ENCODE results near the gene WDR88.

WDR88 gene

DNA sequence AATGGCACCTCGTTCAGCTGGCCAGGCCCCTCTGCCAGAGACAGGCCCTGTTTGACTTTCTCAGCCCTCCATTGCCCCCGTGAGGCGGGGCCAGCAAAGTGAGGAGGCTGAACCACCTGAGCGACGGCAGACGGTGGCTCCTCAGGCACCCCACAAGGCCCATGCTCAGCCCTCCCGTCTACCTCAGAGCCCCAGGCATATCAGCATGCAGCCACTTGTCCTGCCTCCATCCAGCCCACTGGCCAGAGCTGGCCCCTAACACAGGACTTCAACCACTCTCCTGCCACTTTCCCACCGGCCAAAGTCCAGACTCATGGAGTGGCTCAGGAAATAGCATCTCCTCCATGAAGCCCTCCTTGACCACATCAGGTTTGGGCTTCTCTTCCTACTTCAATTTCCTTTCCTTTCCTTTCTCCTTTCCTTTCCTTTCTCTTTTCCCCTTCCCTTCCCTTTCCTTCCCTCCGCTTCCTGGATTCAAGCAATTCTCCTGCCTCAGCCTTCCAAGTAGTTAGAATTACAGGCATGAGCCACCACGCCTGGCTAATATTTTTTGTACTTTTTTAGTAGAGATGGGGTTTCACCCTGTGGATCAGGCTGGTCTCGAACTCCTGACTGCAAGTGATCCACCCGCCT, 84.4 kb downstream of the WDR88 start:
- TF ChIP-seq, protein P1, sequence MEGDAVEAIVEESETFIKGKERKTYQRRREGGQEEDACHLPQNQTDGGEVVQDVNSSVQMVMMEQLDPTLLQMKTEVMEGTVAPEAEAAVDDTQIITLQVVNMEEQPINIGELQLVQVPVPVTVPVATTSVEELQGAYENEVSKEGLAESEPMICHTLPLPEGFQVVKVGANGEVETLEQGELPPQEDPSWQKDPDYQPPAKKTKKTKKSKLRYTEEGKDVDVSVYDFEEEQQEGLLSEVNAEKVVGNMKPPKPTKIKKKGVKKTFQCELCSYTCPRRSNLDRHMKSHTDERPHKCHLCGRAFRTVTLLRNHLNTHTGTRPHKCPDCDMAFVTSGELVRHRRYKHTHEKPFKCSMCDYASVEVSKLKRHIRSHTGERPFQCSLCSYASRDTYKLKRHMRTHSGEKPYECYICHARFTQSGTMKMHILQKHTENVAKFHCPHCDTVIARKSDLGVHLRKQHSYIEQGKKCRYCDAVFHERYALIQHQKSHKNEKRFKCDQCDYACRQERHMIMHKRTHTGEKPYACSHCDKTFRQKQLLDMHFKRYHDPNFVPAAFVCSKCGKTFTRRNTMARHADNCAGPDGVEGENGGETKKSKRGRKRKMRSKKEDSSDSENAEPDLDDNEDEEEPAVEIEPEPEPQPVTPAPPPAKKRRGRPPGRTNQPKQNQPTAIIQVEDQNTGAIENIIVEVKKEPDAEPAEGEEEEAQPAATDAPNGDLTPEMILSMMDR (IDR thresholded peaks at IDR 0.05) = no peak

GRCh38 chr19:33217881-33218280, 86.0 kb downstream of the WDR88 start:
- TF ChIP-seq, protein P1 (IDR thresholded peaks at IDR 0.05) = no peak

- TF ChIP-seq, protein P1 (IDR thresholded peaks at IDR 0.05) = no peak; the same call in 1 of the 2 replicates
Observed at GRCh38 chr19:33219261-33219815, 87.4 kb downstream of the WDR88 start.

DNA sequence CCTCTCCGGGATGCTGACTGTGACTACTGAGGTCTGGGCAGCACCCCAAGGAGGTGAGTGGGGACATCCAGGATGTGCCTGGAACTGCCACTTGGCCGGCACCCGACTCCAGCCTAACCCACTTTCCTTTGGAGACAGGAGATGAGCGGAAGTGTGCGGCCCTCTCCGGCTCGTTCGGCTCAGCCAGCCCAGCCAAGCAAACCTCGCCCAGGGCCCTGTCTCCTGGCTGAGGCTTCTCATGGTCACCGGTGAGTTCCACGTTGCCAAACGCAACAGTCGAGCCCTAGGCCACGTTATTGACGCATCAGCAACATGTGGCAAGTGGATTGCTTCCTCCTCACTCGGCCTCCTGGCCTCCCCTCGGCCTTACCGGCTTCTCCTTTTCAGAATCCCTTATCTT, 88.2 kb downstream of the WDR88 start:
- TF ChIP-seq, protein P1 (IDR thresholded peaks at IDR 0.05) = no peak

- TF ChIP-seq, protein P1 (IDR thresholded peaks at IDR 0.05) = no peak
Observed at GRCh38 chr19:33220735-33221134, 88.8 kb downstream of the WDR88 start.

DNA sequence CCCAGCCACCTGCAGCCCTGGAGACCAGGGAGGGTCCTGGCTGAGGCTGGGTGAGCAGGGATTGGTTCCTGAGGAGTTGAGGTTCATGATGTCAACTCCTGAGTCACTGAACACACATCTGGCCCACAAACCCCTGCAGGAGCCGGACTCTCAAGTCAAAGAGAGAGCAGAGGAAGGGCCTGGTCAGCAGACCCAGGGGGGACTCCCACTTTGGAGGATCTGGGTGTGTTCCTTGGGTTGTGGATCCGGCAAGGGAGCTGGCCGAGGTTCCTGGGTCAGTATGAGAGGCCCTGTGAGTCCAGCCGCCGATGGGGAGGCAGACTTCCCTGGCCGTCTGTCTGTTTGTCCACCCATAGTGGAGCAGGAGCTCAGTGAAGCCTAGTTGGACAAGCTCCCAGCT, 89.7 kb downstream of the WDR88 start:
- TF ChIP-seq, protein P1 (IDR thresholded peaks at IDR 0.05) = no peak

DNA sequence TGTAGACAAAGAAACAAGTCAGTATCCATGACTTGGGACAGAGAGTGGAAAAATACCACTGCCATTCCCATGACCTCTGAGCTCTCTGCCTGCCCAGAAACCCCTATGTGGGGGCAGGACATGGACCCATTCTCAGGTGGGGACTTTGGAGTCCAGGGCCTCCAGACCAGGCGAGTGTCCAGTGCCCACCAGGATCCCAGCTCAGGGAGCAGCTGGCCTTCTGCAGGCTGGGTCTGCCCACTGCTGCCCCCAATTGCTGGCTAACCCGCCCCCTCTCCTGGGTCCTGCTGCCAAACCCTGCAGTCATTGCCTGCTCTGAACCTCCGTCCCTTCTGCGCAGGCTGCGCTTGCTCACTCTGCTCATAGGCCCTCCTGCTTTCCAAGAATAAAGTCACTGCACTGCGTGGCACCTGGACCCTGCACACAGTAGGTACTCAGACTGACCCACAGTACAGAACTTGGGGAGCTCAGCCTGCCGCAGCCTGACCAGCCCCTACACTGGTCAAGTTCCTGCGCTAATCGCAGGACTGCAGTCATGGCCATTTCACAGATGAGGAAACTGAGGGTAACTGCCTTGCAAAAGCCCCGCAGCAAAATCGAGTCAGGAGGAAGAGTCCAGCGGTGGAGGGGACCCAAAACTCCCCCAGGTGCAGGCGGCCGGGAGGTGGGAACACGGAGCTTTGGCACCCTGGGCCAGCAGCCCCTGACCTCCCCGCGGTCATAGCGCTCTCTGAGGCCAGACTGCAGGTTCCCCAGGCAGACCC, 93.0 kb downstream of the WDR88 start:
- TF ChIP-seq, protein P1 (IDR thresholded peaks at IDR 0.05) = no peak

Data from LNCAP (cell line).